Thyroid gland (tissue), 4 donors: Measurements from ENCODE around the gene PTGS2. TPM values are rescaled to one million over a fixed set of nuclear protein-coding genes. Genes with fewer than 3 reads are reported as not detected.

ENCODE experiments used
- DNase-seq, 2 donors: peaks; one replicate each; pipeline ENCODE4 v3.0.0-alpha.2; 2019
- H3K27ac ChIP-seq, 3 donors: fragments of 200-600 bp; sonication (generic); 1 replicate in 2 of 3; 2 replicates in 1 of 3; pipeline ENCODE4 v1.5.1; 2016 to 2019; ENCODE audit warnings: mild to moderate bottlenecking in 1 of 3, moderate library complexity in 1 of 3
- H3K27me3 ChIP-seq: fragments of 200-600 bp; sonication (generic); one replicate; pipeline ENCODE4 v1.5.1; 2019
- H3K36me3 ChIP-seq, 2 donors: fragments of 200-600 bp; sonication (generic); one replicate each; pipeline ENCODE4 v1.5.1; 2016 to 2019
- H3K4me1 ChIP-seq, 2 donors: fragments of 200-600 bp; sonication (generic); one replicate each; pipeline ENCODE4 v1.5.1; 2017 to 2019
- H3K4me3 ChIP-seq, 3 donors: fragments of 200-600 bp; sonication (generic); replicated peaks in 1 of 3; 1 replicate in 2 of 3; 2 replicates in 1 of 3; pipeline ENCODE4 v1.5.1; 2016; ENCODE audit warnings: mild to moderate bottlenecking in 1 of 3
- H3K9me3 ChIP-seq: fragments of 200-600 bp; sonication (generic); one replicate; pipeline ENCODE4 v1.5.1; 2017
- POLR2A ChIP-seq, 2 donors: fragments of 450-650 bp; IDR thresholded peaks; one replicate each; pipeline ENCODE4 v1.6.1; 2017; ENCODE audit warnings: antibody characterized with exemption in 2 of 2, mild to moderate bottlenecking in 2 of 2, moderate library complexity in 1 of 2
- WGBS, 2 donors: methylation state at CpG; one replicate each; pipeline ENCODE4 v1.1.5; 2017; 5-methylcytosine and 5-hydroxymethylcytosine counted together
- intact Hi-C: fragments of 100-400 bp; cut with DNase I; formaldehyde crosslinking; loops from one replicate; pipeline ENCODE4 v1.15.1; 2023
- total RNA-seq, 4 donors: library from RNA; depleted of rRNA; stranded (reverse); fragments of >200 nt; gene quantifications; one replicate each; pipeline ENCODE4 v1.2.3, GENCODE V29; 2016
- TF ChIP-seq, protein P1 (sequence below), 6 experiments: fragments of 200-600 bp in 3 of 6; fragments of 450-650 bp in 3 of 6; sonication (generic) in 3 of 6; IDR thresholded peaks; one replicate each; pipeline ENCODE4 v1.5.1; 2016 to 2019; ENCODE audit warnings: antibody characterized with exemption in 6 of 6, mild to moderate bottlenecking in 2 of 6, inconsistent platforms in 1 of 6, moderate library complexity in 1 of 6

The PTGS2 gene
- total RNA-seq, 4 donors from 2014 or later, result 0.44 to 4.2 (median 2.0) TPM

DNA sequence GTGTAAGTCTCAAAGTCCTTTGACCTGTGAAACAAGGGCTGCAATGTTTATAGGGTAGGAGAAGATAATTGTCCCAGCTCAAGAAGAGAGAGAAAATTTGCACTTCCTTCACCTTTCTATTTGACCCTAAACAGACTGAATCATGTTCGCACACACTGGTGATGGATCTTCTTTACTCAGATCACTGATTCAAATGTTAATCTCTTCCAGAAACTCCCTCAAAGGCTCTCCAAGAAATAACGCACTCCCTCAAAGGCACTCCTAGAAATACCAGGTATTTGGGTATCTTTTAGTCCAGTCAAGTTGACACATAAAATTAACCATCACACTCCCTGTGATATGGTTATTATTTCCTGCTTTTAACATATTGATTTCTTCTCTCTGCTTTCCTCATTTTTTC, 30.5 kb upstream of the PTGS2 start:
- WGBS, 2 donors, result 81 to 85% methylated on average over 2 of the region's 2 CpGs

DNA sequence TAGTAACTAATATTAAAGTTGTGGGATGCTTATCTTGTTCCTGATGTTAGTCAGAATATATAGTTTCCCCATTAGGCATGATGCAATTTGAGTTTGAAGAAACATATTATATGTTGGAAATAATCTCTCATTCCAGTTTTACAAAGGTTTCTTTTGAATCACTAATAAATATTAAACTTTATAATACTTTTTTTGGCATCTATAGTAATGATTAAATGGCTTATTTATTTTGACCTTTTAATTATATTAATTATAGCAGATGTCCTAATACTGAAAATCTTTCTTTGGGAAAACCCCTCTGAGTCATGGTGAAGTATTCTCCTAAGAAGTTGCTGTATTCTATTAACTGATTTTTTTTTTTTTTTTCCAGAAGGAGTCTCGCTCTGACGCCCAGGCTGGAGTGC, 28.5 kb upstream of the PTGS2 start:
- 83 to 84% methylated on average over 2 of the region's 2 CpGs for WGBS, 2 donors

More for the DNA sequence above, 30.5 kb upstream of the PTGS2 start:
- intact Hi-C loops, result no loop called here
- Histone ChIP-seq H3K4me3 (no peak overlapping the region), H3K27me3 (no peaks in the 10 kb centered on the region), H3K27ac (no peak overlapping the region), H3K4me1 (no peaks in the 10 kb centered on the region), H3K36me3 (no peaks in the 10 kb centered on the region), H3K9me3 (no peaks in the 10 kb centered on the region)
- DNase-seq, result no peak
- TF ChIP-seq, protein P1, sequence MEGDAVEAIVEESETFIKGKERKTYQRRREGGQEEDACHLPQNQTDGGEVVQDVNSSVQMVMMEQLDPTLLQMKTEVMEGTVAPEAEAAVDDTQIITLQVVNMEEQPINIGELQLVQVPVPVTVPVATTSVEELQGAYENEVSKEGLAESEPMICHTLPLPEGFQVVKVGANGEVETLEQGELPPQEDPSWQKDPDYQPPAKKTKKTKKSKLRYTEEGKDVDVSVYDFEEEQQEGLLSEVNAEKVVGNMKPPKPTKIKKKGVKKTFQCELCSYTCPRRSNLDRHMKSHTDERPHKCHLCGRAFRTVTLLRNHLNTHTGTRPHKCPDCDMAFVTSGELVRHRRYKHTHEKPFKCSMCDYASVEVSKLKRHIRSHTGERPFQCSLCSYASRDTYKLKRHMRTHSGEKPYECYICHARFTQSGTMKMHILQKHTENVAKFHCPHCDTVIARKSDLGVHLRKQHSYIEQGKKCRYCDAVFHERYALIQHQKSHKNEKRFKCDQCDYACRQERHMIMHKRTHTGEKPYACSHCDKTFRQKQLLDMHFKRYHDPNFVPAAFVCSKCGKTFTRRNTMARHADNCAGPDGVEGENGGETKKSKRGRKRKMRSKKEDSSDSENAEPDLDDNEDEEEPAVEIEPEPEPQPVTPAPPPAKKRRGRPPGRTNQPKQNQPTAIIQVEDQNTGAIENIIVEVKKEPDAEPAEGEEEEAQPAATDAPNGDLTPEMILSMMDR (IDR thresholded peaks at IDR 0.05), result no peak
- TF ChIP-seq POLR2A (IDR thresholded peaks at IDR 0.05), result no peak

DNA sequence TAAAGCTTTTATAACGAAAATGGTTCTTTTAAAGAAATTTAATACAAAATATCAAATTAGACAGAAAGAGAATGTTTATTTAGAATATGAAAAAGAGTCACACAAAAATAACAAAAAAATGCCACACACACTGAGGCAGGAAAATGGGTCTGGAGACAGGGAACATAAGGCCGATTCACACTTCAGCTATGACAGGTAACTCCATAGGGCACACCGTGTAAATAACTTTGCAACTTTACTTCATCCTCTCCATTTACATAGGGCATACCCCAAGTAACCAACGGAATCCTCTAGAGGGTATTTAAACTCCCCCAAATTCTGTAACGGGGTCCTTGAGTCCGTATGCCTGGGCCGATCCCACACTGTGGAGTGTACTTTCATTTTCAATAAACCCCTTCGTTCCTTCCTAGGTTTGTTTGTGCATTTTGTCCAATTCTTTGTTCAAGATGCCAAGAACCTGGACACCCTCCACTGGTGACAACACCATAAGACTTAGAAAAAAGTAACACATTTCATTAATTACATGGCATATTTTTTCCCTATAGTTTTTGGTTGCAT, 23.1 kb upstream of the PTGS2 start:
- intact Hi-C loops, result no loop called here
- TF ChIP-seq, protein P1 (IDR thresholded peaks at IDR 0.05), result no peak
- TF ChIP-seq POLR2A (IDR thresholded peaks at IDR 0.05), result no peak
- no peaks in the 10 kb centered on the region for H3K27me3 ChIP-seq
- no peaks in the 10 kb centered on the region for H3K4me1 ChIP-seq
- no peak for DNase-seq
- WGBS, 2 donors, result 89% methylated on average over 8 of the region's 8 CpGs
- H3K27ac ChIP-seq, result no peak overlapping the region
- no peaks in the 10 kb centered on the region for H3K36me3 ChIP-seq
- H3K9me3 ChIP-seq, result no peaks in the 10 kb centered on the region
- no peak overlapping the region for H3K4me3 ChIP-seq

More for the DNA sequence above, 28.5 kb upstream of the PTGS2 start:
- intact Hi-C loops, result no loop called here
- DNase-seq, result no peak
- Histone ChIP-seq H3K4me3 (no peak overlapping the region), H3K4me1 (no peaks in the 10 kb centered on the region), H3K9me3 (no peaks in the 10 kb centered on the region), H3K27me3 (no peaks in the 10 kb centered on the region), H3K27ac (no peak overlapping the region), H3K36me3 (no peaks in the 10 kb centered on the region)
- TF ChIP-seq, protein P1 (IDR thresholded peaks at IDR 0.05), result no peak
- TF ChIP-seq POLR2A (IDR thresholded peaks at IDR 0.05), result no peak

DNA sequence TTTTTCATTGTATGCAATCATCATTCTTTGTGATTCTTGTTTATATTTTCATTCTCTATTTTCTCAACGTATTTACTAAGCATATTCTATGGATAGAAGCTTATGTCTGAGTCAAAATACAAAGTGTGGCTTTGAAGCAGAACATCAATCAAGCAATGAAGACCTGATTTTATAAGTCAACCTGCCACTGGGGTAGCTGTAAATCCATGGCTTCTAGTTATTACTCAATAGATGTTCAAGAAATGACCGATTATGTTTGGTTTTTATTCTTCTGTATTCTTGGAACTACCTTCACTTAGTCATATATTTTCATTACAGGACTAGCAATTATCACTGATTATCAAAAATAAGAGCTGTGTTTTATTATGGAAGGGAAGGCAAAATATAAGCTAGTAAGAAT, 20.5 kb upstream of the PTGS2 start:
- intact Hi-C loops, result no loop called here
- TF ChIP-seq POLR2A (IDR thresholded peaks at IDR 0.05), result no peak
- TF ChIP-seq, protein P1 (IDR thresholded peaks at IDR 0.05), result no peak

DNA sequence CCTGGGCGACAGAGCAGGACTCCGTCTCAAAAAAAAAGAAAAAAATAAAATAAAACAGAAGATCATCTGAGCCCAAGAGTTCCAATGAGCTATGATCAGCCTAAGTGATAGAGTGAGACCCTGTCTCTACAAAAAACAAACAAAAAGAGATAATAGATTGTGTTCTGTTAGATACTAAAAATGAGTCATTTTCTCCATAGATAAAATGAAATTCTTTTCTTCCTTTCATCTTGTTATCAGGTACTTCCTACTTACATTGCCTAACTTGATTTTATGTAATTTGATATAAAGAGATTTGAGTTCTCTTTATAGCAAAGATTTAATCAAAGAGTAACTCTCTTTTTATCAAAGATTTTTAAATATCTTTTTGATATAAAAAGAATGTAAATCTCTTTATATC, 19.3 kb upstream of the PTGS2 start:
- DNase-seq, result no peak
- Histone ChIP-seq H3K4me3 (no peak overlapping the region), H3K27me3 (no peaks in the 10 kb centered on the region), H3K36me3 (no peaks in the 10 kb centered on the region), H3K27ac (no peak overlapping the region), H3K9me3 (no peaks in the 10 kb centered on the region), H3K4me1 (no peaks in the 10 kb centered on the region)
- WGBS, 2 donors, result 89 to 95% methylated on average over 2 of the region's 2 CpGs
- intact Hi-C loops, result no loop called here
- TF ChIP-seq, protein P1 (IDR thresholded peaks at IDR 0.05), result no peak
- no peak for TF ChIP-seq POLR2A (IDR thresholded peaks at IDR 0.05)

More for the DNA sequence above, 20.5 kb upstream of the PTGS2 start:
- Histone ChIP-seq H3K36me3 (no peaks in the 10 kb centered on the region), H3K4me3 (no peak overlapping the region), H3K9me3 (no peaks in the 10 kb centered on the region), H3K4me1 (no peaks in the 10 kb centered on the region), H3K27ac (no peak overlapping the region), H3K27me3 (no peaks in the 10 kb centered on the region)
- WGBS, 2 donors, result 88 to 89% methylated on average over 2 of the region's 2 CpGs
- DNase-seq, result no peak
